ENCODE measurements around the gene C12orf75.
"Not testable (repeated sequence)": the region's sequence is repeated elsewhere in the genome, so short reads cannot be mapped to it uniquely, and the experiment has no call there.

C12orf75 gene

DNA sequence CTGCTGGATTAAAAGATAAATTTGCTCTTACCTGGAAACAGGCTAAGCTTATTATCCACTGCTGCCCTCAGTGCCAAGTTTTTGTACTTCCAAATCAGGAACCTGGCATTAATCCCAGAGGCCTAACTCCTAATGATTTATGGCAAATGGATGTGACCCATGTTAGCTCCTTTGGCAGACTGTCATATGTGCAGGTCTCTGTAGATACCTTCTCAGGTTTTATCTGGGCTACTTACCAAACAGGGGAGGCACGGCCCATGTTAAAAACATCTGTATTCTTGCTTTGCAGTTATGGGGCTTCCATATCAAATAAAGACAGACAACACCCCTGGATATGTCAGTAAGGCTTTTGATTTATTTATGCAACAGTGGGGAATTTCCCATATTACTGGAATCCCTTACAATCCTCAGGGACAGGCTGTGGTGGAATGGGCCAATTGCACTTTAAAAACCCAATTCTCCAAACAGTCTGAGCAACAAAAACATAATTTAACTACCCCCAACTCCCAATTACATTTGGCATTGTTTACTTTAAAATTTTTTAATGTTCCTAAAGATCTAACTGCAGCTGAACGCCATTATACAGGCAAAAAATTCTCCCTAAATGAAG, 19.9 kb upstream of the C12orf75 start:
- DNase-seq = not testable (repeated sequence)

DNA sequence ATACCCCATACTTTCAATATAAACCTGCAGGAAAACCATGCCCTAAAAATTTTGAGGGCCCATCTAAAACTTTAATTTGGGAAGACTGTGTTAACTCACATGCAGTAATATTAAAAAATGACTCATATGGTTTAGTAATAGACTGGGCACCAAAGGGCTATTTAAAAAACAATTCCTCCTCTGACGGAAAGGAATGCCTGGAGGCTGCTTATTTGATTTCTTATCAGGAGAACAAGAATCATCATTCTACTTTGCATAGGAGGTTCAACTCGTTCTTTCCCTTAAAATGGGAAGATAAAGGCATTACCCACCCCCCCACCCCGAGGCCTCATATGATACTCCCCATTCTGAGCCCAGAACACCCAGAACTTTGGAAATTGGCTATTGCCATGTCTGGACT, 18.6 kb upstream of the C12orf75 start:
- DNase-seq = not testable (repeated sequence)

DNA sequence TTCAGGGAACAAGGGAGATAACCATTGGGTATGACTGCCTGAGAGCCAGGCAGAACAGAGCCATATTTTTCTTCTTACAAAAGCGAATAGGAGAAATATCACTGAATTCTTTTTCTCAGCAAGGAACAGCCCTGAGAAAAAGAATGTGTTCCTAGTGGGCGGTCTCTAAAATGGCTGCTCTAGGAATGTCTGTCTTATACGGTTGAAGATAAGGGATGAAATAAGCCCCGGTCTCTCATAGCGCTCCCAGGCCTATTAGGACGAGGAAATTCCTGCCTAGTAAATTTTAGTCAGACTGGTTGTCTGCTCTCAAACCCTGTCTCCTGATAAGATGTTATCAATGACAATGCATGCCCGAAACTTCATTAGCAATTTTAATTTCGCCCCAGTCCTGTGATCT, 16.7 kb upstream of the C12orf75 start:
- not testable (repeated sequence) for DNase-seq

DNA sequence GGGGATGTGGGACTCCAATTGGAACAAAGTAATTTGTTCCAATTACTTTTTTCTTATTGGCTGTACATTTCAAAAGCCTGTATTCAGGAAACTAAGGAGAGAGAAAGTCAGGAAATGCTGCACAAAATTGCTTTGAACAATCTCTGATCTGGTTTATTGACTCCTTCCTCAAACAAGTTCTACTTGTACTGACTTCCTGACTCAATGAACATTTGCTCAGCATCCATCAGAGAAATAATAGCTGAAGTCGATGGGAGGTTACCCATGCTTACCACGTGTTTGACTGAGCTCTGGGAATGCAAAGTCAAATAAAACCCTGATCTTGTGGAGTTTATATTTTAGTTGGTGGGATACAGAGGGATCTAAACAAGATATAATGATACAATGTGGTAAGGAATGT, 15.4 kb upstream of the C12orf75 start:
- DNase-seq = no peak

DNA sequence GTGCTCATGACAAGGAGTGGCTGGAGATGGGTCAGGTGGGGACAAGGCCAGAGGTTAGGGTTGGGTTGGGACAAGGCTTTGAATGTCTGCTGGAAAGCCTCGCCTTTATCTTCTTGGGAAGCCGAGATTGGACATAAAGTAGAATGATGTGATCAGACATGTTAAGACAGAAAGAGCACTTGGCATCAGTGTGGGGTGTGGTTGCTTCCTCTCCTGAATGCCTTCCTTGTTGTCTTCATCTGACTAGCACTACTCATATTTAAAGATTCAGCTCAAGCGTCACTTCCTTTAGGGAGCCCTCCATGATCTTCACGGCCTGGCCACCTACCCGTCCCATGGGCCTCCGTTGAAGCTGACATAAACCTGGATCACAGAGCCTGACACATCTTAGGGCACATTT, 14.8 kb upstream of the C12orf75 start:
- DNase-seq = no peak

DNA sequence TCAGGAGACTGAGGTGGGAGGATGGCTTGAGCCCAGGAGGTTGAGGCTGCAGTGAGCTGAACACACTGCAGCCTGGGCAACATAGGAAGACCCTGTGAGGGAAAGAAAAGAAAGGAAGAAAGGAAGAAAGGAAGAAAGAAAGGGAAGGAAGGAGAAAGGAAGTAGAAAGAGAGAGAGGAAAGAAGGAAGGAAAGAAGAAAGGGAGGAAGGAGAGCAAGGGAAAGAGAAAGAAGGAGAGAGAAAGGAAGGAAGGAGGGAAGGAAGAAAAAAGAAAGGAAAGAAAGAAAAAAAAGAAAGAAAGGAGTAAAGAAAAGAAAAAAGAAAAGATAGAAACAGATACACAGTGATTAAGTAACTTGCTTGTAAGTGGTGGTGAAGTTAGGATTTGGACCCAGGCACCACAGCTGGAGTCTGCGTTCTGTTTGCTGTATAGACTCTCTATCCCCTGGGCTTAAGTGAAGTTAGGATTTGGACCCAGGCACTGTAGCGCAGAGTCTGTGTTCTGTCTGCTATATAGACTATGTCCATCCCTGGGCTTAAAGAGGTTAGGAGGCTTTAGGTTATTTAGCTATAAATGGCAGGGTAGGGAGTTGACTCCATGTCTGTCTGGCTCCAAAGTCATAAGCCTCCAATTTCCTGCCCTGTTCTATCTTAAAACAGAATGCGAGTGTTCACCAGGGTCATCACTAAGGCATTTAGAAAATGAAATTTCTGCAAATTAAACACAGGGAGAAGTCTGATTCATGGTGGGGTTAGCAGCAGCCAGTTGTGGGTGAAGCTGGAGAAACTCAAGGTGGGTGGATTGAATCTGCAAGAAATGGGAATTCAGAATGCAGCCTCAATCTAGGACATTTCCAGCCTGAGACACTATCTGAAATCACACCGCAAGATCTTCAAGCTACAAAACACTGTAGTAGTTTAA, 13.3 kb upstream of the C12orf75 start:
- no peak for DNase-seq

DNA sequence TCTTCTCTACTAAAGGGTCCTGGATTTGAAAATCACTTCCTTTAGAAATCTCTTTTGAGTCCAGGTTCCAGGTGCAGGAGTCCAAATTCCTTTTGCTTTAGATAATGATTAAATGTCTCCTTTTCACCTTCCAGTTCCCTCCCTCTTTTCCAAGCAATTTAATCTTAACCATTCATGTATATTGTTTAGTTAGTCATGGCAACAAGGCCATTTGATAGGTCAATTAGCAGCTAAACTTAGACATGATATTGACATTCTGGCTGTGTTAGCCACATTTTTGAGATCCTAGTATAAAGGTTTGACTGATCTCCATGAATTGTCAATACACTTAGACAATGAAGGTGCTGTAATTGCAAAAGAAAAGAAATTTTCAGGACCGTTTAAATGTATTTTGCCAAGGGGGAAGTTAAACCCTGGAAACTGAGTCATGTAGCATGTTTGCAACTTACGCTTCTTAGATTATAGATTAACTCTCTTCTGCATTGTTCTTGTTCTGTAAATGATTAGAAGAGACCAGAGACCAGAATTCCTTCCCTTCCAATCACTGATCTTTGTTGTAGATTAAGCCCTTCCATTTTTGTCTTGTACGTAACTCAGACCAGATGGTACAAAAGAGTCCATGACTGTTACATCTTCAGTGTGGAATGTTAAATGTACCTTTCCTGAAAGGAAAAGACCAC, 12.4 kb upstream of the C12orf75 start:
- DNase-seq = no peak

DNA sequence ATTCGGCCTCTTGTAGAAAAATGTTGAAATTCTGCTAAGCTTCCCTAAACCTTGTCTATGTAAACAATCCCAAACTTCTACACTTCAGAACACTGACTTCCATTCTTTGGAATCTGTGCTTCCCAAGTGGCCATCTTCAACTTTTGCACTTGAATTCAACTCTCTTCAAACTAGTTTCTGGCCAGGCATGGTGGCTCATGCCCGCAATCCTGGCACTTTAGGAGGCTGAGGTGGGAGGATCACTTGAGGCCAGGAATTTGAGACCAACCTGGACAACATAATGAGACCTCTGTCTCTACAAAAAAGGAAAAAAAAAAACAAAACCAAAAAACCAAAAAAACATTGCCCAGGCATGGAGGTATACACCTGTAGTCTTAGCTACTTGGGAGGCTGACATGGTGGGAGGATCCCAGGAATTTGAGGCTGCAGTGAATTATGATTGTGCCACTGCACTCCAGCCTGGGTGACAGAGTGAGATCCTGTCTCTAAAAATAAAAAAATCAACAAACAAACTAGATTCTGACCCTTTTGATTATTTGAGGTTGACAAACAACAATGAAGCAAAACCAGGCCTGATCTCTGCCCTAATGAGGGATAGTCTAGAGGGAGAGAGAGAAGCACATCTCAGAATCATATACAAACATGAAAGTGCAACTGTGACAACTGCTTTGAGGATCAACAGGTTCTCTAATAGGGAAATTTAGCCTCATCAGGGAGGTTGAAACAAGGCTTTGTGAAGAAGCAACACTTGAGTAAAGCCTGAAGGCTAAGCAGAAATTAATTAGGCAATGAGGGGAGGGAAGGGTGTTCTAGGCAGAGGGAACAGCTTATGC, 11.6 kb upstream of the C12orf75 start:
- DNase-seq = no peak

DNA sequence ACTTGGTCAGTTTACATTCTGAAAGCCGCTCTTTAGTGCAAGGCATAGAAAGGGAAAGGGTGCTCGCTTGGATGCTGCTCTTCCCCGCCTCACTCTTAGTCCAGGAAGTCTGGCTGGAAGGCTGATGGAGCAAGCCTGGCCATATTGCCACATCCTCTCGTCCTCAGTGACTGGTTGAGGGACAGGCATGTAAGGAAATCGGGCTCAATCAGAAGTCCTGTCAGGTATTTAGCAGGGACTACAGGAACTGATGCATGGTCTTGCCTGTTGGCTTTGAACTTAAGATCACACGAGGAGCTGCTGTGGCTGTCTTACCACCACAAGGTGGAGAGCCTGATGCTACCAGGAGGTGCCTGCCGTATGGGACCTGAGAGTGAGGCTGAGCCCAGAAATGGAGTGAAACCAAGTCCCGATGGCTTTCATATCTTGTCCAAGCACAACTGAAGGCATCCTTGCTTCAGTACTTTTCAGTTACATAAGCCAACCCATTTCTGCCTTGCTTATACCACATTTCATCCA, 10.7 kb upstream of the C12orf75 start:
- no peak for DNase-seq

DNA sequence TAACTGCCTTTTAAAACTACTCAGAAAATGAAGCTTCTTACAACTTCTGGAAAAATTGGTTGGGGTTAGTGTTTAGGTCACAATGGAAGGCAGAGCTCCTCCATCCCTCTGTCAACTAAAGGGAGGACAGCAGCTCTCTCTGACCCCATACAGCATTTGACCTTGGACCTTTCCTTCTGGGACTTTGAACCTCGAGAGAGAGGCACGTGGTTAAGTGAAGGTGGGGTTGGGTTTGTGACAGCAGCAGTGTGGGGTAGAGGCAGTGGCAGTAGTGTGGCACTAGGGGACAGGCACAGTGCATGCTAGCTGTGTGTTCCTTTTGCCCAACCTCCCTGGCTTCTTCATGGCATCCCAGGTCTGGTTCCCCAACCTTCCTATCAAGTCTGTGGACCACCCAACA, 9.4 kb upstream of the C12orf75 start:
- no peak for DNase-seq

DNA sequence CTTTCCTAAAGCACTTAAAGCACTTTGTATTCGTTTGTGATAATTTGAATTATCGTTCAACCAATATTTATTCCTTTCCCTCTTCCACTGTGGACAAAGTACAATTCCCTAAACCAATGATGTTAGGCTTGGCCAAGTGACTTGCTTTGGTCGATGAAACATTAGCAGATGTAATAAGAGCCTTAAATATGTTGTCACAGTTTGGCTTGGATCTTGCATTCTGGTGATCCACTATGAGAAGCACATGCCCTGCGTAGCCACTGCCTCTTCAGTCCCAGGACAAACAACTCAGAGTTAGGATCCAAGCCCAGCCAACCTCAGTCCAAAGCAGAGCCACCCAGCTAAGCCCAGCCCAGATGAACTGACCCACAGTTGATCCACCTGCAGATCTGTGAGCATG, 8.4 kb upstream of the C12orf75 start:
- DNase-seq = no peak

DNA sequence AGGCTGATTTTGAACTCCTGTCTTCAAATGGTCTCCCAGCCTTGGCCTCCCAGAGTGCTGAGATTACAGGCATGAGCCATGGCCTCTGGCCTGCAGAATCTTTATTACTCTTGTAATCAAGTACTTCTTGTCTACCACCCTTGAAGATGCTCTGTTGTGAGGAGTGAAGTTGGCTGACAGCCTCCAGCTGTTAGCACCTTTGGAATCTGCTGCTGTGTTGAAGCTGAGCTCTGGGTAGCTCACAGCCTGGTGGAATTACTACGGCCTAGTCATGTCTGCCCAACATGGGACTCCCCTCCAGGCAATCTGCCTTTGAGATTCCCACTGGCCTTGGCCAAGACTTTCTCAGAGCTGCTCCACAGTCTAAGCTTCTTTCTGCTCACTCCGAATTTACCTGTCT, 5.8 kb upstream of the C12orf75 start:
- no peak for DNase-seq

DNA sequence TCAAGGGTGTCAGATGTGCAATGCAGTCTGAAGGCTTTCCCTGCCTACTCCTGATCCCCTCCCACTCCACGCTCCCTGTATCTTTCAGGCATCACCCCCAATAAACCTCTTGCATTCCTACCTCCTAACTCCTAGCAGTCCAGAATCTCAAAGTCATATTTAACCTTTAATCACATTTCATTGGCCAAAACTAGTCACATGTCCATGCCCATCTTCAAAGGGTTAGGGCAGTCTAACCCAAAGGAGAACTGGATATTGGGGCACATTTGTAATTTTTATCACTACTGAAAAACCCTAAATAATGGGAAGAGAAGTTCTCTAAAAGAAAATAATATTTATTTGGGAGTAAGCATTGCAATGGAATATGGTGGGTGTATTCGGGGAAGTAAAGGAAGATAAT, 5.4 kb upstream of the C12orf75 start:
- DNase-seq = no peak

DNA sequence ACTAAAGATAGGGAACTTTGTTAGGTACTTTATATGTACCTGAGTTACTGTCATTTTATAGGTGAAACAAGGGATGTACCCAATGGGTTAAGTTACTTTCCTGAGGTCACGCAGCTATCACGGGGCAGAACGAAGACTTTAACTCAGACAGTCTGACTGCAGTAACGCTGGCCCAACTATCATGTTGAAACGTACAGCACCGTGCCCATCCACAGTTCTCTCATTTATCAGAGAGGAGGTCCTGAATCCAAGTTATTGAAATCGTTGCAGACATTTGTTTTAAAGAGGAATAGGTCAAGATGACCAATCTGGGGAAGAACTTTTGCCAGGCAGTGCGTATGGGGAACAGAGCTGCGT, 587 bp upstream of the C12orf75 start:
- no peak for DNase-seq

DNA sequence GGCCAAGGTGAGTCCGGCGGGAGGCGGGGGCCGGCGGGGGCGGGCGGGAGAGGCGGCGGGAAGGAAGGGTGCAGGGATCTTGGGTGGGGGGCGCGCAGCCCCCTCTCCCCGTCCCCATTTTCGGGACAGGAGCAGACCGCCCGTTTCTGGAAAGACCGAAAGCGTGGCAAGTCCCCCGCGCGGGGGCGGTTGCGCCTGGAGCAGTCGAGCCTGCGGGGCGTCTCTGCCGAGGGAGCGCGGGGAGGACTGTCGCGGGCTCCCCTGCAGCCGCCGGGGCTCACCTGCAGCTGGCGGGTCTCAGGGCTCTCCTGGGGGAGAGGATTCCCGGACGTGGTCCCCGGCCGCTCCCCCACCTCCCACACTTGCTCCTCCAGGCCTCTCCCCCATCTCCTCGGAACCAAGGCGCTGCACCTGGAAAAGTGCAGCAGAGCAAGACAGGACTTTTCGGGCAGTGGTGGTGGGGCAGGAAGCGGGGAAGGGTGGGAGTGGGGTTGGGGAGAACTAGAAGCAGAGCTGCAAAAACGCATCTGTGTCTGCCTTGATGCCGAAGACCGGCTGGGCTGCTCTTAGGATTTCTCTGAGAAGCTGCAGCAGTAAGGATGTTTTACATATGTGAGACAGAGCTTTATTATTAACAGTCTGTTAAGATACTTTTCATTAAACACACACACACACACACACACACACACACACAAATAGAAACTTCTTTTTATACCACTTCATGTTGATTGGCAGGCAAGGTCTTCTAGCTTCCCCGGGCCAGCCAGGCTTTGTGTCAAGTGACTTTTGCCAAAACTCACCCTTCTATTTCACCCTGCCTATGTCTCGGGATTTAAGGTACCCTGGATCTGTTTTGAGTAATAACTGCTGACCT, 677 bp downstream of the C12orf75 start:
- peak; percentile 17 for DNase-seq

DNA sequence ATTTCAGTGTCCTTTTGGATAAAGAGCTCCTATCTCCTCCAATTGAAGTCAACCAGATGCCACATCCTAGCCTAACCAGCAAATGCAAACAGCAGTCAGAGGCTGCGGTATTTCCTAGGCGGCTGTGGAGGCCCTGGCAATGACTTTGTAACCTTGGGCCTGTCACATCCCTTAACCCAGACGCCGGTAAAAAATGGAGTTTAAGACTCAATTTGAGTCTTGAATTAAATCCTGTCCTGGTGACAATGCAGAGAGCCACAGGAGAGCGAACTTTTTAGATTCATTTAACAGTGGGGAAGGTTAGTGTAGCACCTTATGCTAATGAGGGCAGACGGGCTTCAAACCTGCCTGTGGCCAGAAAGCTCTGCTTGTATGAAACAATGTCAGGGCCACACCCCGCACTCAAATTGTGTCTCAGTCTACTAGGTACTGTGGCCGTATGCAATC, 1.3 kb downstream of the C12orf75 start:
- no peak for DNase-seq

DNA sequence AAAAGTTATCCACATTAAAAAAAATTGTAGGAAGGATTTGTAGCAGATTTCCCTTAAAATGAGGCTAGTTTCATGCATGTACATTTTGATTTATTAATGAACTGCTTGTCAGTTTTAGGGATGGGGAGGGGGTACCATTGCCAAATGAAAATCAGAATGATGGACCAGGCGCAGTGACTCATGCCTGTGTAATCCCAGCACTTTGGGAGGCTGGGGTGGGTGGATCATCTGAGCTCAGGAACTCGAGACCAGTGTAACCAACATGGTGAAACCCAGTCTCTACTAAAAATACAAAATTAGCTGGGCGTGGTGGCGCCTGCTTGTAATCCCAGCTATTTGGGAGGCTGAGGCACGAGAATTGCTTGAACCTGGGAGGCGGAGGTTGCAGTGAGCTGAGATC, 1.8 kb downstream of the C12orf75 start:
- DNase-seq = not testable (repeated sequence)

DNA sequence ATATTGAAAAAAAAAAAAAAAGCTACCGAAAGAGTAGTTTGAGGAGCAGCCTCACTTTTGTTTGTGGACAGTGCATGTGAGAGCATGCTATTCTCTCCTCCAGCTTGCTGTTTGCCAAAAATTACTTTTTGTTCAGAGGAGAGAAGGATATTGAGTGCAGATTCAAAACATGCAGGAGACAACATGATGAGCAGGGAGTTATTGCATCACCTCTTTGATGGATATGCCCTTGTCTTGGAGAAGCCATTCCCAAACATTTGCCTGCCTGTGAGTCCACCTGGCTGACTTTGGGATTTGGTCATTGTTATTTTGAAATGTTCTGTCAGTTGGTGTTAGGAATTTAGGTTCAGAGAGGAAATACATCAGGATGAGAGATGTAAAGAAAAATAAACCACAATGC, 2.4 kb downstream of the C12orf75 start:
- no peak for DNase-seq

DNA sequence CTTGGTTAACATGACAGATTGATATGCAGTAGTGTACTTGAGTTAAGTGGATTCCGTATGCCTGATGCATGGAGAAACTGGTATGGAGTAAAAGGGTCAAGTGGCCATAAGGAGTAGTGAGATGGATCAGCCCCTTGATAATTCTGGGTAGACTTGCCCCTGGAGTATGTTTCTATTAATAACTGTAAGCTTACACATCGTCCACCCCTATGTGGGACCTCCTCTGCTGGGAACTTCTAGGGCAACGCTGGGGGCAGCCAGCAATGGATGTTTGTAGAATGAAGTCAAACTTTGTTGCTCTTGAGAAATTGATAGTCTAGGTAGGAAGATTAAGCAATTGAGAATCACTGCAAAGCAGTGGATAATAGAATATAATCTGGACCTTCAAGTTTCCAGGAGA, 3.5 kb downstream of the C12orf75 start:
- no peak for DNase-seq

DNA sequence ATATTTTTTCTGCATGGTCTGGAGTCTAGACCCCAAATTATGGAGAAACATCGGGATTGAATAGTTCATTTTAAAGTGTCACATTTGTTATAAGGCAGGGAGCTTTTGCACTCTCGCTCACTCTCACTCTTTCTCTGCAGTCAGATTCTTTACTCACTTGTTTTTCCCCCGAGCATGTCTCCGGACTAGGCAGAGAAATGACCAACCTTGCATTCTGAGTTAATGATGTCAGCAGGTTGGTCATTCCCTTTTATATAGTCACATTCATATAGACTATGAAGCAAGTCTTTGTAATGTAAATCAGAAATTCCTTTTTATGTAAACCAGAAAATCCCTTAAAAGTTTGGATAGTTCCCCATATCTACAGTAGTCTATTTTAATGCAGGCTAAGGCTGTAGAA, 4.1 kb downstream of the C12orf75 start:
- no peak for DNase-seq

DNA sequence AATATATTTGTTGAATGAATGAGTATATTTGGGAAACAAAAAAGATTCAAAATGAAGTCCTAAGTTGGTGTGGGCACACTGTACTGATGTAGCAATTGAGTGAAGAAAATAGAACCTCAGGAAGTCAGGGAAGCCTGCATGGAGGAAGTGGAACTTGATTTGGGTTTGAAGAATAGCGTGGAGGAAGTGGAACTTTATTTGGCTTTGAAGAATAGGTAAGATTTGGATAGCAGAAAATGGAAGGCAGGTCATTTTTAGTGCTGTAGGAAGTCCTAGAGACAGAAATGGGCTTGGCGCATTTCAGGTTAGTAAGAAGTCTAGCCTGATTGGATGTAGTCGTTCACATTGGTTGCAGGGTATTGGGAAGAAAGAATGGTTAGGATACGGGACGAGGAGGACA, 5.4 kb downstream of the C12orf75 start:
- DNase-seq = no peak

DNA sequence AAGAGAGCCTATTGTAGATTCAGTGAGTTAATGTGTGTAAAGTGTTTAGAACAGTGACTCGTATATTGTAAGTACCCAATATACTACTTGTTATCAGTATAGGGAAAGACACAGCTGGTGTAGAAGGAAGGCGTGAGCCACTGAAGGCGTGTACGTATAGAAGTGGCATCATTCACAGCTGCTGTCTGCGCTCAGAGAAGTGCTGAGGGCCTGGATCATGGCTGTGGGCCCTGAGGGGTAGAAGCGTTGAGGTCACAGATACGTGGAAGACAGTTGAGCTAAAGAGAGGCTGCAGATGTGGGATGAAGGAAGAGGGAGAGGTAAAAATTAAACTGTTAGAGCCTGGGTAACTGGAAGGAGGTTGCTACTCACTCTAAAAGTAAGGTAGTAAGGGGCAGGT, 5.9 kb downstream of the C12orf75 start:
- DNase-seq = no peak
